ENCODE measurements around the gene RGS17.

Gene RGS17

GRCh38 chr6:153081914-153082313 is 49.2 kb downstream of the RGS17 start:
- DNase-seq, result no peak

- DNase-seq, result no peak
Measured at GRCh38 chr6:153076431-153076830, 54.7 kb downstream of the RGS17 start.

DNA sequence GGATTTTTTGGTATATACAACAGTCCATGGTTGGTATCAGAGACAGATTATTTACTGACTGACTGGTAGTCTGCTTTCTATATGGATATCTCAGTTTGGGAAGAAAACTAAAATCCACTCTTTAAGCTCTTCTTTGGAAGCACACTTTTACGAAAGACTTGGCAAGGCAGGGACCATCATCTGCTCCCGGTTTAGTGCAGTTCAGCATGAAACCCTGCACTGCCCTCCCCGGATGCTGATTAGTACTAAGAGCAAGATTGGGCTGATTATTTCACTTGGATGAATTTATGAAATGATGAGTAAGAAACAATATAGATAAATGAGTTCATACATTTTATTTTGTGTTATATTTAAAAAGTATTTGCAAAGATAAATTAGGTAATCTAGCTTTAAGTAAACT is 56.3 kb downstream of the RGS17 start:
- DNase-seq, result no peak

DNA sequence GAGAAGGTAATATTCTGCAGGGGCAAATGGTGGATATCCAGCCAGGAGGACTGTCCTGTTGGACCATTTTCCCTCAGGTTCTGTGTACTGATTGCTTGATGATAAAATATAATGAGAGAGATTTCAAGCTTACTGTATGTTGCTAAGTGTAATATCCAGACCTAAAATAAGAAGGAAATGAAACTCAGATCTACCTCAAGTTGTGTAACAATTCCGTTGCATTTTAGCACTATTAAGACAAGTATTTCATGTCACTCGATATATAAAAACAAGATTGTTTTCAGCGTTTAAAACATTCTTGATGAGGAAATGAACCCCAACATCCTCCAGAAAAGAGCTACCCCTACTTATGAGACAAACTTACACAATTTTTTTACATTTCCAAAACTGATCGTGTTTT is 57.2 kb downstream of the RGS17 start:
- DNase-seq, result no peak

GRCh38 chr6:153070756-153071155 is 60.3 kb downstream of the RGS17 start:
- DNase-seq, result no peak

DNA sequence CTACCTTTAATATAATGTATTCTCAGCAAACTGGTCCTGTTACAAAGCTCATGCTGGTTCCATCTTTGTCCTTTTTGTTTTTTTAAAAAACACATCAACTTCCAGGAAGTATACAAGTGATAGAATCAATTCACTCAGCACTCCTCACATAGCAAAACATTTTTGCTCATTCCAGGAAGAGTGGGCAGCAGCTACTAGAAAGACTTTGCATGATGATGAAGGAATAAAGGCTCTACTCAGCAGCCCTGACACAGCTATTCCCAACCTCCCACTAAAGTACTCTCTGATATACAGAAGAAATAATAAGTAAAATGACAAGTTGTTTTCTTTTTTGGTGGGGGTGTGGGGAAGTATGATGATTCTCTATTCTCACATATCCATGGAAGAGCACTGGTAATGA is 61.2 kb downstream of the RGS17 start:
- no peak for DNase-seq

DNA sequence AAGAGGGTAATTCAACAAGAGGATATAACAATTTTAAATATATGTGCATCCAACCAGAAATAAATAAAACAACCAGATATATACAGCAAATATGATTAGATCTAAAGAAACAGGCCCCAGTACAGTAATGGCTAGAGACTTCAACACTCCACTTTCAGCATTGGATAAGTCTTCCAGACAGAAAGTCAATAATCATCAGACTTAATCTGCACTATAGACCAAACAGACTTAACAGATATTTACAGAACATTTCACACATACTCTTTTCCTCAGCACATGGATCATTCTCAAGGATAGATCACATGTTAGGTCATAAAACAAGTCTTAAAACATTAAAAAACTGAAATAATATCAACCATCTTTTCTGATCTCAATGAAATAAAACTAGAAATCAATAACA is 65.9 kb downstream of the RGS17 start:
- no peak for DNase-seq

GRCh38 chr6:153063936-153064335 is 67.1 kb downstream of the RGS17 start:
- no peak for DNase-seq

GRCh38 chr6:153062516-153062915 is 68.6 kb downstream of the RGS17 start:
- no peak for DNase-seq

GRCh38 chr6:153059757-153060156 is 71.3 kb downstream of the RGS17 start:
- no peak for DNase-seq

GRCh38 chr6:153059311-153059710 is 71.8 kb downstream of the RGS17 start:
- DNase-seq, result no peak

DNA sequence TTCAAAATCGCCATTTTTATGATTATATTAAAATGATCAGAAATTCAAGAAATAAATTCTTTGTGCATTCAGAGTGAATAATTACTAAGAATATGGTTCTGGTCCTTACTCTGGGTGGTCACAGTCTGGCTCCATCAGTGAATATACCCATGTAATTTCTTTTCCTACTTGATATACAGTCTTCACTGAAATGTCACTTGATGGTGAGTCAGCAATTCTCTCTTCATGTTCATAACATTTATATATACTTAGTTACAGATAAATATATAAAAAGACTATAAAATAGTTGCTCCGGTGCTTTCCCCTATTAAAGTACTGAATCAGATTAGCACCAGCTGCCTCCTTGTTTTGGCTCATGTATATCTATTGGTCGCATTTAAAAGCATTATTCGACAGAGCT is 72.2 kb downstream of the RGS17 start:
- no peak for DNase-seq

GRCh38 chr6:153058291-153058690 is 72.8 kb downstream of the RGS17 start:
- DNase-seq, result no peak

DNA sequence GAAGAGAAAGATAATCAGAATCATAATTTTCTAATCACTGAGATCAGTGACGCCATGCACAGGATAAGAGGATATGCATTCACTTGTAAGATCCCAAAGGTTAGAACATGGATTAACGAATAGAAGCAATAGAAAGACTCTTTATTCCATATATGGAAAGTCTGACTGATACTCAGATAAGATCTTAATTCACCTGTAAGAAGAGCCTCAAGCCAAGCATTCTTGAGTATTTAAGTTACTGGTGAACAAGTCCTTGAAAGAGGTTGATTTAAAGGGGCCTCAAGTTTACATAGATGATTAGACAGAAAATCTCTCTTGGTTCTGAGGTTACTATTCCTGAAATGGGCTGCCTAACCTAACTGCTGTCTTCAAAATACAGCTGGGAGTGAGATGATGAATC is 74.8 kb downstream of the RGS17 start:
- no peak for DNase-seq

GRCh38 chr6:153051801-153052200 is 79.3 kb downstream of the RGS17 start:
- no peak for DNase-seq

DNA sequence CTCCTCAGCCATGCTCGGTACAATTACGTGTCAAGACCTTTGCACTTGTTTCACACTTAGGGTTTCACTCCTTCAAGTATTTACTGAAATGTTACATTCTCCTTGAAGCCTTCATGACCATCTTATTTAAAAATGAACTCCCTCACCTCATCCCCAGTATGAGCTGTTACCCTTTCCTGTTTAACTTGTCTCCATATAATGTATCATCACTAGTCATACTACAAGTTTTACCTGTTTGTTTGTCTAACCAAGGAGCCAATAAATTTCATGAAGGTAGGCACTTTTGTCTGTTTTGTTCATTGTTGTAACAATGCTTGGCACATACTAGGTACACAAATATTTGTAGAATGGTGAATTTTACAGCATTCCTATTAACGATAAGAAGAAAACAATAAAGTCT is 82.5 kb downstream of the RGS17 start:
- DNase-seq, result no peak

GRCh38 chr6:153047386-153047785 is 83.7 kb downstream of the RGS17 start:
- DNase-seq, result no peak

DNA sequence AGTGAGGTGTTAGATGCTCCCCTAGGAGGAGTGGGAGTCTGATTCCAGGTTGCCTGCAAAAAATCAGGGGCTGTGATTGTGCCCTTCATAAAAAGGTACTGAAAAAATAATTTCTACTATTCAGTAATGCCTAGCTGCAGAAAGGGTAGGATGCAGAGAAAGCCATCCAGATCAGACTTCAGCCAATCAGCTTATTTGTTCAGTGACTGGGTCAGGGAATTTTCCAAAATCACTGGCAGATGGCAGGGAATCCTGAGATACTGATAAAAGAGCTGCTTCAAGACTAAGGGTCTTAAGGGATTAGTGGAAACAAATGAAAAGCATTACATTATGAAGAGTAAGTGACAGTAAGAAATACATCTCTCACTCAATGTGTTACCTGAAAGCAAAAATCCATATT is 85.8 kb downstream of the RGS17 start:
- no peak for DNase-seq

DNA sequence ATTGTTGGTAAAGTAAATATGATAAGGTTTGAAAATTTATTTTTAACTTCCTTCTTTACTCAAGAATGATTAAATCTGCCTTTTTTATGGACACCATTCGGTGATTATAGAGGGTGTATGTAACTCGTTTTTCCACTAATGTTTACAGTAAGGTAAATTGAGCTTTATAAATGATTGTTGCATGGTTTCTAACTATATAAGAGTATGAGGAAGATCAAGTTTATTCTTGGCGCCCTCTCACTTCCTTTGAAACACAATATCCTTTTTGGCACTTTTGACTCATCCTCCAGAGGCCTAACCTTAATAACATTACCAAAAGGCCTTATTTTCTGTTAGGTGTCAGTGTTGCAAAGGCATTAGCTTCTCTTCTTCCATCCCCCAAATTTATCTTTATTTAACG is 86.8 kb downstream of the RGS17 start:
- no peak for DNase-seq

DNA sequence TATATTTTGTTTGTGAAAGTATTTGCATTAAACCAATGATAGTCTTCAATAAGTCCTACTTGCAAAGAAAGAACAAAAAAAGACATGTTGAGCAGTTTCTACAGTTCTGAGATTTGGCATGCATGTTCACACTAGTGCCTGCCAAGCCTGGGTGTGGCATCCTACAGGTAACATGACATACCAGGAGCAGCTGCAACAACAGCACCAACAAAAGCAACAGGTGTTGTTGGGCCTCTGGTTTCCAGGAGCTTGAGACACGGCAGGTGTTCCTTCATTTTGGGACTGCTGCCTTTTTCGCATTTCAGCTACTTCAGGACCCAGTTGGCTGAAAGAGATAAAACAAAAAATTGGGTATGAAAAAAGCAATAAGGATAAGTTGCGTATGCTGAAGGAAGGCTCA is 87.4 kb downstream of the RGS17 start:
- DNase-seq, result no peak

DNA sequence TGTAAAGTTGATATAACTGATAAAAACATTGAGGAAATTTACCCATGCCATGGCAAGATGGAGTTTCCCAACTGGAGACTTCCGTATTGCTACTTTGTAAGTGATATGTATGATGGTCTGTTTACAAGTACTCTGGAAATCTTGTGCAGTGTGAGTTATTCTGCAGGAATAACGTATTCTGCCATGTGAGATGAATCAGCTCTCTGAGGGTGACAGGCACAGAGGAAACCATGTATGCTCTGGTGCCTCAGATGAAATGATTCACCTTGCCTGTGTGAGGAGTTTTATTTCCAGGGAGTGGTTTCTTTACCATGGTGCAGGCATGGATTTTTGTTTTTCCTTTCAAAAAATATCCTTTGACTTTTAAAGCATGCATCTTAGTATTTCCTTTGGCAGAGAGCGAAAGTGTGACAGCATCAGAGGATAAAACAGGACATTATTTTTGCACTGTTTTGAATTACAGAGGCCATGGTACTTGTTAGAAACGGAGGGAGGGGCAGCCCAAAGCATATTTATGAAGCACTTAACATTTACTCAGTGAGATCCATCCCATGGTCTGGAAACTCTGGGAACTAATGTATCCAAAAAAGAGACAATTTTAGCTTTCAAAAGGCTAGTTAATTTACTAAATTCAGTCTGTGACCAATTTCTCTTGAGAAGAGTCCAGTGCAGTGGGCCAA is 92.6 kb downstream of the RGS17 start:
- no peak for DNase-seq

- no peak for DNase-seq
Measured at GRCh38 chr6:153034139-153034538, 96.9 kb downstream of the RGS17 start.

DNA sequence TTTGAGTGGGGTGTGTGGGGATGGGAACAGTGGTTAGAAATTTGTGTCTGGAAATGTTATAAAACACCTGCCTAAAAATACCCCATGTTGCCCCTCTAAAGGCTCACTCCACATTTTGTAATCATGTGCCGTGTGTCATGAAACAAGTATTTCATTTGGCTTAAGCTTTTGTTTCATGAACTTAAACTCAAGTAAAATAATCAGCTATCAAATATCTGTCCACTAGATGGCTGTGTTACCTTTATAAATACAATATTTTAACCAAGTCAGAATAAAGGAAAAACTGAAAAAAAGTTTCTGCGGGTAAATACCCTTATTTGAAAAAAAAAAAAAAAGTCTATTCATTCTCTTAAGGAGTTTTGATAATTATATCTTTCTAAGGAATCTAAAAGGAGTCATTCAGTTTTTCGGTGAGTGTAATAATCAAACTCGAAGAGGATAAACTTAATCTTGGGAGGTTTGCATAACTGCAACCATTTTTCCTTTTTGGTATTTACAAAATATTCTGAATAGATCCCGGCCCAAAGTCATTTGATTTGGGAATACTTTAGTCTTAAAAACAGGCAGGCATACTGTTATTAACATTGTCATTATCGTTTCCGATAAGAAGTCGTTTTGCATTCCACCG is 98.7 kb downstream of the RGS17 start:
- DNase-seq, result no peak

DNA sequence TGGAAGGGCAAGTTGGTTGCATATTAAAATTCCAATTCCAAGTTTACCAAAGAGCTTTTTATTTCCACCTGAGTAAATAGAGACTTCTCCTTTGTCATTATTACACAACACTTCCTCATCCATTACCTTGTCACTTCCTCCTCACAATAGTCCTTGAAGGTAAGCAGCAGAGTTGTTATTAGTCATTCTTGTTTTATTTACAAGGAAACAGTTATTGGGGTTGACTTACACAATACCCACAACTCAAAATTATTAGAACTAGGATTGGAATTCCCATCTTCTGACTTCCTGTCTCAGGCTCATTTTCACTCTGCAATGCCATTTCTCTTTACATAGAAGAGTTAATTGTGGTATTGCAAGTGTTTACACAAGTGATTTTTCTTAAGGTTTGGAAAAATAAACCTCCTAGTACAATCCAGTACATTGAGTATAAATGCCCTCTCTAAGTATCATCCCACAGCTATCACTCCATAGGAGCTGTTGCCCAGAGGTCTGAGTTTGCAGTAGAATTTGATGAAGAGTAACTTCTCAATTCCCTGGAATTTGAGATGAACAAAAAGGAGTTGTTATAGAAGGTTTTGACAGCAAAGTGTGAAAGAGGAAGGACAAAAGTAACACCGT is 99.6 kb downstream of the RGS17 start:
- no peak for DNase-seq

DNA sequence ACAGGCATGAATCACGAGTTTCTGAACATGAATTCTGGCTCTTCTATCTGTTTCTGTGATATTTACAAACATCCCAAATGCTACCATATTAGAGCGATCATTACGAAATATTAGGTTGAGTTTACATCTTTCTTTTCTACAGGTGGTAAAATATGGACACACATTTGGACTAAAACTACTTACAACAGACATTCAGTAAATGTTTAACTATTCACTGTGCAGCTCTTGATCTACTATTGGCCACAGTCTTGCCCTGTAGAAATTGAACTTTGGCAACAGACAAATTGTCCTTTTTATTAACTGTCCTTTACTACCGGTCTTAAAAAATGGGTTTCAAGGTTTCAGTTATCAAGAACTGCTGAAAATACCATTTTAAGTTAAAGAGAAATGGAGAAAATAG is 102.1 kb downstream of the RGS17 start:
- no peak for DNase-seq

Measured in activated CD4-positive, alpha-beta T cell treated with anti-CD3 and anti-CD28 coated beads for 48 hours (primary cell).